SK-N-SH (cell line): Measurements from ENCODE around the gene TMEM132D.

Experiments used
- CHD2 ChIP-seq: fragments of 150-350 bp; IDR thresholded peaks from 2 replicates; pipeline ENCODE4 v1.6.1; 2018; ENCODE audit warnings: low read length; ENCODE audit not compliant: partially characterized antibody
- CTCF ChIP-seq: fragments of 200-600 bp; sonication (generic); IDR thresholded peaks from 2 replicates; pipeline ENCODE4 v1.6.1; 2017; ENCODE audit warnings: antibody characterized with exemption, mild to moderate bottlenecking, moderate library complexity
- ELF1 ChIP-seq: IDR thresholded peaks from 2 replicates; pipeline ENCODE4 v1.4.0; 2012
- EP300 ChIP-seq, 2 experiments: IDR thresholded peaks; 2 replicates each; pipeline versions ENCODE4 v1.4.0 to v1.6.1; 2012; ENCODE audit warnings: borderline replicate concordance in 1 of 2, low read depth in 1 of 2, low read length in 1 of 2
- EZH2phosphoT487 ChIP-seq: fragments of 200-600 bp; sonication (generic); IDR thresholded peaks from 2 replicates; pipeline ENCODE4 v1.6.1; 2017; ENCODE audit warnings: low read depth, mixed run types, mild to moderate bottlenecking, antibody characterized with exemption, moderate library complexity, borderline replicate concordance
- GABPA ChIP-seq: IDR thresholded peaks from 2 replicates; pipeline ENCODE4 v1.4.0; 2012; ENCODE audit warnings: low read depth, mild to moderate bottlenecking
- POLR2AphosphoS5 ChIP-seq: IDR thresholded peaks from 2 replicates; pipeline ENCODE4 v1.6.1; 2012; ENCODE audit warnings: low read depth, low read length
- RAD21 ChIP-seq: IDR thresholded peaks from 2 replicates; pipeline ENCODE4 v1.6.1; 2012; ENCODE audit warnings: mild to moderate bottlenecking, low read length
- RXRA ChIP-seq: IDR thresholded peaks from 2 replicates; pipeline ENCODE4 v1.4.0; 2012; ENCODE audit warnings: low read depth, mild to moderate bottlenecking, borderline replicate concordance
- TAF1 ChIP-seq: IDR thresholded peaks from 2 replicates; pipeline ENCODE4 v1.6.1; 2012; ENCODE audit warnings: low read depth, mild to moderate bottlenecking, low read length, moderate library complexity, borderline replicate concordance
- USF1 ChIP-seq: IDR thresholded peaks from 2 replicates; pipeline ENCODE4 v1.4.0; 2012; ENCODE audit warnings: low read depth, borderline replicate concordance
- USF2 ChIP-seq: fragments of 150-350 bp; IDR thresholded peaks from 2 replicates; pipeline ENCODE4 v1.6.1; 2017; ENCODE audit warnings: antibody characterized with exemption, low read length, low read depth, borderline replicate concordance
- YY1 ChIP-seq: IDR thresholded peaks from 2 replicates; pipeline ENCODE4 v1.4.0; 2012; ENCODE audit warnings: low read depth, mild to moderate bottlenecking
- ZBTB33 ChIP-seq: IDR thresholded peaks from 2 replicates; pipeline ENCODE4 v1.4.0; 2012; ENCODE audit warnings: low read depth, borderline replicate concordance

GRCh38 chr12:129693731-129694130 is 210.1 kb downstream of the TMEM132D start:
- TF ChIP-seq CHD2 (no peak), RXRA (no peak), USF1 (no peak), EZH2phosphoT487 (no peak), CTCF (no peak), POLR2AphosphoS5 (no peak), TAF1 (no peak), RAD21 (no peak), ELF1 (no peak), USF2 (no peak), GABPA (no peak), ZBTB33 (no peak), EP300 (IDR thresholded peaks at IDR 0.05; ENCODE audit: borderline replicate concordance in 1 of 2, low read depth in 1 of 2, low read length in 1 of 2) (no peak), YY1 (no peak)
